Kidney (tissue), 14 donors: ENCODE results near the gene PTGFRN. TPM values are rescaled to one million over a fixed set of nuclear protein-coding genes. Genes with fewer than 3 reads are reported as not detected.

ENCODE experiments used
- DNase-seq, 5 donors: peaks; one replicate each; pipeline ENCODE4 v3.0.0-alpha.2; 2013 to 2020
- FAIRE-seq: peaks from 2 replicates; lab custom pipeline; 2012; peaks lifted over from hg19 to GRCh38; lab: Jason Lieb, UNC
- H3K27ac ChIP-seq, 2 donors: one replicate each; pipeline ENCODE4 v1.7.0; 2013; ENCODE audit warnings: low read depth in 2 of 2, low read length in 2 of 2, inconsistent platforms in 1 of 2
- H3K27me3 ChIP-seq: one replicate; pipeline ENCODE4 v1.7.1; 2013; ENCODE audit warnings: low read length, inconsistent platforms; ENCODE audit not compliant: control insufficient read depth, insufficient read depth
- H3K36me3 ChIP-seq, 3 donors: one replicate each; pipeline versions ENCODE4 v1.7.0 to v1.7.1; 2013; ENCODE audit warnings: low read length in 3 of 3, control low read depth in 1 of 3, inconsistent platforms in 1 of 3; ENCODE audit not compliant: insufficient read depth in 3 of 3, control insufficient read depth in 2 of 3
- H3K4me1 ChIP-seq, 3 donors: one replicate each; pipeline versions ENCODE4 v1.7.0 to v1.7.1; 2013; ENCODE audit warnings: low read length in 3 of 3, inconsistent platforms in 1 of 3, low read depth in 1 of 3; ENCODE audit not compliant: control insufficient read depth in 2 of 3, insufficient read depth in 2 of 3
- H3K4me3 ChIP-seq, 3 donors: one replicate each; pipeline versions ENCODE4 v1.7.0 to v1.8.1; 2013; ENCODE audit warnings: low read length in 3 of 3, control low read depth in 1 of 3, inconsistent platforms in 1 of 3
- H3K9ac ChIP-seq, 3 donors: one replicate each; pipeline versions ENCODE4 v1.7.0 to v1.7.1; 2013; ENCODE audit warnings: low read length in 3 of 3, control low read depth in 1 of 3, inconsistent platforms in 1 of 3
- H3K9me3 ChIP-seq, 3 donors: one replicate each; pipeline versions ENCODE4 v1.7.0 to v1.7.1; 2013; ENCODE audit warnings: low read length in 3 of 3, control low read depth in 1 of 3, inconsistent platforms in 1 of 3; ENCODE audit not compliant: control insufficient read depth in 2 of 3, insufficient read depth in 1 of 3
- CTCF ChIP-seq: IDR thresholded peaks from 3 replicates; pipeline ENCODE4 v1.5.1; 2012; ENCODE audit warnings: mild to moderate bottlenecking, moderate library complexity, borderline replicate concordance; ENCODE audit not compliant: insufficient read depth; ENCODE audit errors: extremely low read depth
- intact Hi-C: fragments of 100-400 bp; cut with DNase I; formaldehyde crosslinking; loops from one replicate; pipeline ENCODE4 v1.11.1; 2022
- polyA plus RNA-seq: library from polyadenylated mRNA; stranded (reverse); fragments of 350-450 nt; fragmentation: Illumina TruSeq; extraction: RNeasy Lipid Tissue Mini Kit (QIAGEN cat#74804); gene quantifications from one replicate; pipeline ENCODE4 v1.2.3, GENCODE V29; 2014; ENCODE audit warnings: low read depth, low replicate concordance; ENCODE audit not compliant: insufficient read depth
- total RNA-seq: library from RNA; stranded (reverse); fragmentation: NEBNext Ultra II Directional; extraction: Animal tissue kit (Norgen Biotek cat#: 25700); gene quantifications from one replicate; pipeline ENCODE4 v1.2.1, GENCODE V29; 2021
- donor health status: control.
- donor health status: control.
- donor health status: control.
- donor health status: control.
- donor health status: control.
- donor health status: DM: yes; HTN: yes; CAD: no.
- donor health status: Normal renal cell carcinoma (clear cell type).

Gene PTGFRN
- total and polyA plus RNA-seq, 2 donors from 2014 or later: 16.4 to 44.8 TPM

- Histone ChIP-seq H3K36me3 (no peaks in the 10 kb centered on the region), H3K27me3 (no peaks in the 10 kb centered on the region), H3K27ac (no peak overlapping the region), H3K4me1 (peaks cover 5 to 12% (median 9%) of the 10 kb centered on the region in 3 donors), H3K9ac (no peak overlapping the region), H3K4me3 (no peak overlapping the region), H3K9me3 (no peaks in the 10 kb centered on the region)
- FAIRE-seq: no peak
- intact Hi-C loops: no loop called here
- no peak for TF ChIP-seq CTCF
- no peak for DNase-seq
These were observed 28.8 kb upstream of the PTGFRN start for GRCh38 chr1:116880917-116881316.

- no peak overlapping the region for H3K4me3 ChIP-seq
- no peak overlapping the region for H3K9ac ChIP-seq
- intact Hi-C loops: no loop called here
- DNase-seq (peak in 1 of 5 donors; percentile 67), FAIRE-seq (no peak)
- H3K4me1 ChIP-seq: peaks cover 5 to 12% (median 9%) of the 10 kb centered on the region in 3 donors
- no peaks in the 10 kb centered on the region for H3K9me3 ChIP-seq
- no peaks in the 10 kb centered on the region for H3K27me3 ChIP-seq
- H3K27ac ChIP-seq: no peak overlapping the region
- H3K36me3 ChIP-seq: no peaks in the 10 kb centered on the region
- no peak for TF ChIP-seq CTCF
These were observed 27.7 kb upstream of the PTGFRN start for GRCh38 chr1:116881879-116882520.

- Histone ChIP-seq H3K9ac (no peak overlapping the region), H3K4me3 (no peak overlapping the region), H3K4me1 (peaks cover 0 to 9% (median 7%) of the 10 kb centered on the region in 3 donors), H3K9me3 (no peaks in the 10 kb centered on the region), H3K36me3 (no peaks in the 10 kb centered on the region), H3K27ac (no peak overlapping the region), H3K27me3 (no peaks in the 10 kb centered on the region)
- intact Hi-C loops: no loop called here
- DNase-seq (no peak), FAIRE-seq (no peak)
- TF ChIP-seq CTCF: no peak
These were observed 26.9 kb upstream of the PTGFRN start for GRCh38 chr1:116882866-116883265.

GRCh38 chr1:116886291-116886878 lies 23.3 kb upstream of the PTGFRN start:
- FAIRE-seq: no peak
- intact Hi-C loops: no loop called here
- H3K4me3 ChIP-seq: no peak overlapping the region
- no peak overlapping the region for H3K27ac ChIP-seq
- no peak for TF ChIP-seq CTCF
- no peaks in the 10 kb centered on the region for H3K9me3 ChIP-seq
- no peaks in the 10 kb centered on the region for H3K36me3 ChIP-seq
- no peak overlapping the region for H3K9ac ChIP-seq
- no peaks in the 10 kb centered on the region for H3K27me3 ChIP-seq
- DNase-seq: no peak
- no peaks in the 10 kb centered on the region for H3K4me1 ChIP-seq
